Glomerular endothelial cell (primary cell): ENCODE data around the gene KMT5C. TPM values are rescaled to one million over a fixed set of nuclear protein-coding genes. Genes with fewer than 3 reads are reported as not detected.
"Not testable (repeated sequence)": the region's sequence is repeated elsewhere in the genome, so short reads cannot be mapped to it uniquely, and the experiment has no call there.

ENCODE experiments used
- DNase-seq: peaks from one replicate; pipeline ENCODE4 v3.0.0-alpha.2; 2011; ENCODE audit warnings: low read depth, low spot score; ENCODE audit errors: extremely low read depth
- total RNA-seq: library from RNA; depleted of rRNA; stranded (reverse); fragments of >200 nt; gene quantifications from 2 replicates; pipeline ENCODE4 v1.2.3, GENCODE V29; 2015

Gene KMT5C
- total RNA-seq, 1 donor from 2014 or later, result 12.8 TPM

DNA sequence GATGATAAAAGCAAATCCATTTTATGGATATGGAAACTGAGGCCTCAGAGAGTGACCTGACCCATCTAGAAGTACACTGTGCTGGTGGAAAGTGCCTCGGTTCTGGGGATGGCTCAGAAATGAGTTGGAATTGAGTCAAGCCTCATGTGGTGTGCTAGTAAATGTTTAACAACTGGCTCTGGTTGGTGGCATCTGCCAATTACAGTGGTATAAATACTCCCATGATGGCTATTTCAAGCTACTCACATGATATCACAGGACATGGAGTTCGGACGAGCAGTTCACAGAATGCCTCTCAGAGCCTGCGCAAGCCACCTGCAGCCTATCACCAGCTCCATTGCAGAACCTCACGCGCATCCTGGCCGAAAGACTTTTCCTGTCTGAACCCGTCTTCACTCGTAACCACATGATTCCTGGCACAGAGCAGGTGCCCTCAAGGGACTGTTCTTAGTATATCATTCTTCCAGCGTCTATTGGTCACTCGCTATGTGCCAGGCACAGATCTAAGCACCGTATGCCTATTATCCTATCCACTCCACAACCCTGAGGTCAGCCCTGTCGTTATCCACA, 23.6 kb upstream of the KMT5C start:
- no peak for DNase-seq

DNA sequence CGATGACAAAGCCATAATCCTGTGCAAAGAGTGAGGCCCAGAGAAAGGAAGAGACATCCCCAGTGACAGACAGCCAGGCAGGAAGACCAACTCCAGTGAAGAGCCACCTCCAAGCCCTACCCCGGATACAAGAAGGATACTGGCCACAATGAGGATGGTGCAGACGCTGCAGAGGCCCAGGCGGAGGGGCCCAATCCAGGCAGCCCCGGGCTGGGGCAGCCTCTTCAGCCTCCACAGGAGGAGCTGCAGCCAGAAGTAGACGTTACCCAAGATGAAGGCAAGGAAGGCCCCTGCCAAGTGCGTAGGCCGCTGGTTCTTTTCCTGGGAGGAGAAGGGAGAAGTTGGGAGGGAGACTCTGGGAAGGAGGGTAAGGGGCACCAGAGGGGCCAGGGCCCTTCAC, 23.0 kb upstream of the KMT5C start:
- no peak for DNase-seq

- no peak for DNase-seq
Observed at GRCh38 chr19:55319785-55320184, 19.9 kb upstream of the KMT5C start.

GRCh38 chr19:55320844-55321419, 18.7 kb upstream of the KMT5C start:
- DNase-seq, result no peak

- DNase-seq, result no peak
Observed at GRCh38 chr19:55321466-55322137, 18.1 kb upstream of the KMT5C start.

GRCh38 chr19:55322204-55322885, 17.3 kb upstream of the KMT5C start:
- no peak for DNase-seq

DNA sequence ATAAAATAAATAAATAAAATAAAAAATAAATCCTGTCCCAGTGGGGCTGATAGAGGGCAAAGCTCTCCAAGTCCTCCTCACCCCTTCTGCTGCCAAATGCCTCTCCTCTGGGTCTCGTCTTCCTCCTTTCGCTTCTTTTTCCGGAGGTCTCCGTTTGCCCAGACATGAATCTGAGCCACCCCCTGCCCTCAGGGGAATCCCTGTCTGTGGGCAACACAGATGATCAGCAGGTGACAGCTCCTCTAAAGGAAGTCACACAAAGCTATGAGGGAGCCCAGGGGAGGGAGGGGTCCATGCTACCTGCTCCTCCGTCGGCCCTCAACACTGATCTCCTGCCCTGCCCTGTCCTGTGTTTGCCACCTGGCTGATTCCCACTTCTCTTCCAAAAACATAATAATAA, 15.0 kb upstream of the KMT5C start:
- no peak for DNase-seq

- no peak for DNase-seq
Observed at GRCh38 chr19:55325172-55325571, 14.5 kb upstream of the KMT5C start, which contains the start of gene TMEM150B. TMEM150B (minus strand) TSS chr19:55325341; CDS start chr19:55321036, 4,305 bp downstream.

- not testable (repeated sequence) for DNase-seq
Observed at GRCh38 chr19:55328774-55329318, 10.8 kb upstream of the KMT5C start.

GRCh38 chr19:55329791-55330190, 9.9 kb upstream of the KMT5C start:
- not testable (repeated sequence) for DNase-seq

DNA sequence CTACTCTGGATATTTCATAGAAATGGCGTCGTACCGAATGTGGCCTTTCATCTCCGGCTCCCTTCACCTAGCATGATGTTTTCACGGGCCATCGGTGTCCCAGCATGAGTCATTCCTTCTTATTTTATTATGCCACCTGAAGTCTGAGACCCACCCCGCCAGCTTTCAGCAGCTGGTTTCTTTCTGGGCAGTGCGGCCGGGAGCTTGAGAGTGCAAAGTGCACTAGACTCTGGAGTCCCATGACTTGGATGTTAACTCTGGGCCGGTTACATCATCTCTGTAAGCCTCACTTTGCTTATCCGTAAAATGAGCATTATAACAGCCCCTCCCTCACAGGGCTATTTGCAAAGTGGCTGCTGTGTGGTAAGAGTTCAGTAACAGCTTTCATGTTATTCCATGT, 5.8 kb upstream of the KMT5C start:
- no peak for DNase-seq

DNA sequence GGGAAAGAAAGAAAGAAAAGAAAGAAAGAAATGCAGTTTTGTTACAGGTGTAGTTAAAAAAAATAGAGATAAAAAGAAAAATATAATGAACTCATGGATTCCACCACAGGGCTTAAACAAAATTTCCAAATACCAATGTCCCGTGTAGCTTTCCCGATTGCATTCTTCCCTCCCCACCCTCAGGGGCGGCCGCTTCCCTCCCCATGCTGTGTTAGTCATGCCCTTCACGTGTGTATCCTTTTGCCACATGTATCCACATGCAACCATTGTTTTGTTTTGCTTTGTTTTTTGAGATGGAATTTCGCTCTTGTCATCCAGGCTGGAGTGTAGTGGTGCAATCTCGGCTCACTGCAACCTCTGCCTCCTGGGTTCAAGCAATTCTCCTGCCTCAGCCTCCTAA, 3.6 kb upstream of the KMT5C start:
- no peak for DNase-seq

GRCh38 chr19:55339889-55340783, 460 bp downstream of the KMT5C start:
- no peak for DNase-seq

DNA sequence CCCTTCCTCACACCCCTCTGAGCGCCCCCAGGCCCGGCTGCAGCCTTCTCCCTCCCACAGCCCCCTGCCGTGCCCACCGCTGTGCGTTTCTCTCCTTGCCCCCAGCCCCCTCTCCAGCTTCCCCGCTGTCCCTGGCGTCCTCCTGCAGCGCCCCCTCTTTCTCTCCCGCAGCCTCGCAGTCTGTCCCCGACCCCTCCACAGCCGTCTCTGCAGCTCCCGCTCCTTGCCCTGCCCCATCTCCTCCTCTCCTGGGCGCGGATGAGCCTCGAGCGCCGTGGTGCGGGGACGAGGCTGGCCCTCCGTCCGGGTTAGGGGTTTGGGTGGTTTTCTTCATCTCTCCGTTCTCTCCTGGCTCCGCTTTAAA, 1.1 kb downstream of the KMT5C start:
- no peak for DNase-seq

GRCh38 chr19:55341171-55341588, 1.5 kb downstream of the KMT5C start:
- DNase-seq, result no peak

DNA sequence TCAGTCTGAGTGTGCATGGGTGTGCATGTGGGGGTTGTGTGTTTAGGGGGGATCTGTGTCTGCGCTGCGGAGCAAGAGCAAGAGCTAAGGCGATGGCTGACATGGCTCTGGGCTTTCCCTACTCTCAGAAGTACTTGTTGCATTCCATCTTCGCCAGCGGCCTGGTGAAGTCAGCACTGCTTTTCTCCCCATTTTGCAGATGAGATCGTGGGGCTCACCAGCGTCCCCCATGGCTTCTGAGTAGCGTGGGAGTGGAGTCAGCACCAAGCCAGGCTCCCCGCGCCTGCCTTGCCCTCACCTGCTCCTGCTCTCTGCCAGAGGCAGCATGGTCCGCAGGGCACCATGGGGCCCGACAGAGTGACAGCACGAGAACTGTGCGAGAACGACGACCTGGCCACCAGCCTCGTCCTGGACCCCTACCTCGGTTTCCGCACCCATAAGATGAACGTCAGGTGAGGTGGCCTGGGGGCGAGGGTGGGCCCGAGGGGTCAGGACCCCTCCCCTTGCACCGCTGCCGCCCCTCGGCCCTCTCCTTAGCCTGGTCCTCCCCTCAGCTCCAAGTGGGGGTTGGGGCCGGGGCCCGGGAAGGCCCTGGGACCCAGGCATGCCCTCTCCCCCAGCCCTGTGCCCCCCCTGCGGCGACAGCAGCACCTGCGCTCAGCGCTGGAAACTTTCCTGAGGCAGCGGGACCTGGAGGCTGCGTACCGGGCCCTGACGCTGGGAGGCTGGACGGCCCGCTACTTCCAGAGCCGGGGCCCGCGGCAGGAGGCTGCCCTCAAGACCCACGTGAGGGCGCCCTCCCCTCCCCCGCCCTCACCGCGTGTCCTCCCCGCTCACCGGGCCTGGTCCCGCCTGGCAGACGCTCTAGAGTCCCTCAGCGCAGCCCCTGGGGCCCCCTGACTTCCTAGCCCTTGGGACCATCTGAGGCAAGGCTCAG, 2.2 kb downstream of the KMT5C start:
- no peak for DNase-seq

DNA sequence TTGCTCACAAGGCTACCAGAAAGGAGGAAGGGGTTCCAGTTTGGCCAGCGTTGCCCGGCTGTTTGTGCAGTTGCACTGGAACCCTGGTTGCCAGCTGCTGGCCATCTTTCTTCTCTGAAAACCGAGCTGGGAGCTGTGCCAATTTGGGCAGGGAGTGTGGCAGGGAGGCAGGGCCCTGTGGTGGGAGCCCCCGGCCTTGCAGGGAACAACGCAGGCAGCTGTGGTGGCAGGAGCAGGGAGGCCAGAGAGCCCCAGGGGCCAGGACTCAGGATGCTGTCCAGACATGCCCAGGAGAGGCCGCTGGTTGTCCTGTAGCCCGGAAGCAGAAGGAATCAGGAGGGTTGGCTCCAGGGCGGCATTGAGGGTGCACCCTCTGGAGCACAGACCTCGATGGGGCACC, 4.8 kb downstream of the KMT5C start:
- no peak for DNase-seq

DNA sequence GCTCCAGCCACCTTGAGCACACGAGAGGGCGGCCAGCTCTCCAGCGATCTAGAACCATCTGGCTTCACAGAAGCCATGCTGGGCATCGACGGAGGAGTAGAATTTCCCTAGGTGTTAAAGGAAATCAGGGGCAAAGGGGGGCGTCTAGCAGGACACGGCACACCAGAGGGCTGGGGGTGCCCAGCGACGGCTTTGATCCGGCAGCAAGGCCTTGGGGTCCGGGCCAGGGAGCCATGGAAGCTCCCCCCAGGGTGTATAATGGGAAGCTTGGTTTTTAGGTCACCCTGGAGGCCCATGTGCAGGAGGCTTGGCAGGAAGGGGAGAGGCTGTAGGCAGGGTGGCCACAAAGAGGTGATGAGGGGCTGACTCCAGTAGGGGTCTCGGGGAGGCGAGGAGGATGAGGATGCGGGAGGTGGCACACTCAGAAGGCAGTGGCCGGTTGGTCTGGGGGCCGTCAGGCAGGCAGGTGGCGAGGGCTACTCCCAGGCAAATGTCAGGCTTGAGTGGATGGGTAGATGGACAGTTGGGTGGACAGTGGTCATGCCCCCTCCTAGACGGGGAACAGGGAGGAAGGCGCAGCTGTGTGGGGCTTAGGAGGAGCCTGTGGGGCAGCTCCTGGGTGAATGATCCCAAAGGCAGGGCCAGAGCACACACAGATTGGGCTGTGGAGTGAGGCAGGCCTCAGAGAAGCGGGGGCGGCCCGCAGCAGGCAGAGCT, 5.6 kb downstream of the KMT5C start:
- no peak for DNase-seq
